PFSK-1 (cell line): Measurements from ENCODE around the gene RAPGEF2.

Source experiments
- FOXP2 ChIP-seq: optimal IDR thresholded peaks from 2 replicates; pipeline ENCODE3; 2011; ENCODE audit warnings: borderline replicate concordance, control low read depth, inconsistent platforms; ENCODE audit not compliant: insufficient read depth; ENCODE audit errors: extremely low read length, extremely low read depth
- SIN3A ChIP-seq: IDR thresholded peaks from 2 replicates; pipeline ENCODE4 v1.6.1; 2012; ENCODE audit warnings: mild to moderate bottlenecking, low read length, moderate library complexity, borderline replicate concordance; ENCODE audit not compliant: insufficient read depth
- TAF1 ChIP-seq: IDR thresholded peaks from 2 replicates; pipeline ENCODE4 v1.6.1; 2012; ENCODE audit warnings: low read length, control low read depth, borderline replicate concordance; ENCODE audit not compliant: insufficient read depth

- TF ChIP-seq SIN3A = no peak
- TF ChIP-seq FOXP2 = no peak
- TF ChIP-seq TAF1 = no peak
Observed at GRCh38 chr4:159269956-159270355, 167.1 kb downstream of the RAPGEF2 start.
